GM23338 (cell line): Measurements from ENCODE around the gene ZSCAN5A. TPM values are rescaled to one million over a fixed set of nuclear protein-coding genes. Genes with fewer than 3 reads are reported as not detected.

Experiments used
- ATAC-seq: fragments of 200-7000 bp; cut with Tn5 transposase; 3 replicates; pipeline ENCODE4 v1.9.1; 2020
- DNase-seq: peaks from one replicate; pipeline ENCODE4 v3.0.0-alpha.2; 2015; ENCODE audit warnings: low spot score
- H2AFZ ChIP-seq: fragments of 200-600 bp; sonication (generic); 2 replicates; pipeline ENCODE4 v1.8.0; 2016; ENCODE audit warnings: antibody characterized with exemption, mild to moderate bottlenecking, moderate library complexity
- H3F3A ChIP-seq: fragments of 200-600 bp; sonication (generic); replicated peaks from 2 replicates; pipeline ENCODE4 v1.8.0; 2017; ENCODE audit warnings: antibody characterized with exemption, mixed run types, low read depth
- H3K27ac ChIP-seq: fragments of 200-600 bp; sonication (generic); 2 replicates; pipeline ENCODE4 v1.6.1; 2016; ENCODE audit warnings: low read depth
- H3K27me3 ChIP-seq: fragments of 200-600 bp; sonication (generic); 2 replicates; pipeline ENCODE4 v1.8.0; 2016; ENCODE audit warnings: mild to moderate bottlenecking, mixed run types, moderate library complexity; ENCODE audit not compliant: insufficient read depth
- H3K36me3 ChIP-seq: fragments of 200-600 bp; sonication (generic); 2 replicates; pipeline ENCODE4 v1.8.0; 2016; ENCODE audit warnings: mild to moderate bottlenecking; ENCODE audit not compliant: insufficient read depth
- H3K4me1 ChIP-seq: fragments of 200-600 bp; sonication (generic); 2 replicates; pipeline ENCODE4 v1.8.0; 2016; ENCODE audit warnings: mild to moderate bottlenecking, moderate library complexity; ENCODE audit not compliant: insufficient read depth
- H3K4me2 ChIP-seq: fragments of 200-600 bp; sonication (generic); 2 replicates; pipeline ENCODE4 v1.7.1; 2017; ENCODE audit warnings: mixed run types
- H3K4me3 ChIP-seq: fragments of 200-600 bp; sonication (generic); 2 replicates; pipeline ENCODE4 v1.6.1; 2016; ENCODE audit warnings: mixed run types
- H3K79me2 ChIP-seq: fragments of 200-600 bp; sonication (generic); replicated peaks from 2 replicates; pipeline ENCODE4 v1.8.0; 2017; ENCODE audit warnings: mild to moderate bottlenecking; ENCODE audit not compliant: insufficient read depth
- H3K9me2 ChIP-seq: fragments of 200-600 bp; sonication (generic); 2 replicates; pipeline ENCODE4 v1.8.0; 2017; ENCODE audit not compliant: insufficient read depth
- H4K20me1 ChIP-seq: fragments of 200-600 bp; sonication (generic); replicated peaks from 2 replicates; pipeline ENCODE4 v1.8.0; 2017; ENCODE audit warnings: mild to moderate bottlenecking; ENCODE audit not compliant: insufficient read depth
- H3K27ac Mint-ChIP-seq: 2 replicates; pipeline ENCODE4 v1.8.0; 2020; ENCODE audit warnings: inconsistent platforms, mild to moderate bottlenecking, moderate library complexity, mixed read lengths
- H3K27me3 Mint-ChIP-seq: 3 replicates; pipeline ENCODE4 v1.8.0; 2022; ENCODE audit warnings: low read depth, mild to moderate bottlenecking, moderate library complexity, mixed read lengths, inconsistent platforms; ENCODE audit not compliant: insufficient read depth, poor library complexity
- H3K36me3 Mint-ChIP-seq: 3 replicates; pipeline ENCODE4 v1.8.0; 2021; ENCODE audit warnings: low read depth, mild to moderate bottlenecking, inconsistent platforms, moderate library complexity, mixed read lengths
- H3K4me1 Mint-ChIP-seq: 3 replicates; pipeline ENCODE4 v1.8.0; 2020; ENCODE audit warnings: mild to moderate bottlenecking, inconsistent platforms, mixed read lengths
- H3K4me3 Mint-ChIP-seq: 3 replicates; pipeline ENCODE4 v1.8.0; 2021; ENCODE audit warnings: moderate library complexity, mild to moderate bottlenecking, inconsistent platforms, mixed read lengths
- H3K9me3 Mint-ChIP-seq: 3 replicates; pipeline ENCODE4 v1.8.0; 2020; ENCODE audit warnings: moderate library complexity, mild to moderate bottlenecking, inconsistent platforms, mixed read lengths
- CREB1 ChIP-seq: fragments of 250-450 bp; sonication (Bioruptor Pico); IDR thresholded peaks from 2 replicates; pipeline ENCODE4 v1.5.0; 2020; ENCODE audit warnings: low read depth, mild to moderate bottlenecking, moderate library complexity
- EZH2 ChIP-seq: fragments of 200-600 bp; sonication (generic); IDR thresholded peaks from one replicate; pipeline ENCODE4 v1.8.0; 2017; ENCODE audit warnings: antibody characterized with exemption, mild to moderate bottlenecking, low read depth; ENCODE audit not compliant: unreplicated experiment
- polyA plus RNA-seq: library from polyadenylated mRNA; unstranded; fragments of >200 nt; fragmentation: Nextera tagmentation; extraction: Ambion mirVana; gene quantifications from 2 replicates; pipeline ENCODE4 v1.2.1, GENCODE V29; 2016
- total RNA-seq: library from RNA; depleted of rRNA; stranded (reverse); fragments of >200 nt; shearing (Covaris generic); gene quantifications from 2 replicates; pipeline ENCODE4 v1.2.3, GENCODE V29; 2014
- TF ChIP-seq, protein P1 (sequence below), 2 experiments: fragments of 200-600 bp in 1 of 2; sonication (generic) in 1 of 2; conservative IDR thresholded peaks; 2 replicates each; pipeline versions ENCODE4 v1.5.1 to v1.6.1; 2016 to 2017; ENCODE audit warnings: antibody characterized with exemption in 2 of 2, low read depth in 2 of 2, mild to moderate bottlenecking in 2 of 2, moderate library complexity in 1 of 2
- TF ChIP-seq, protein P2 (sequence below): IDR thresholded peaks from 2 replicates; pipeline ENCODE4 v1.6.1; 2016; ENCODE audit warnings: antibody characterized with exemption

ZSCAN5A gene
- total and polyA plus RNA-seq, 2 experiments from 2014 or later, result 10.2 to 12.5 TPM

DNA sequence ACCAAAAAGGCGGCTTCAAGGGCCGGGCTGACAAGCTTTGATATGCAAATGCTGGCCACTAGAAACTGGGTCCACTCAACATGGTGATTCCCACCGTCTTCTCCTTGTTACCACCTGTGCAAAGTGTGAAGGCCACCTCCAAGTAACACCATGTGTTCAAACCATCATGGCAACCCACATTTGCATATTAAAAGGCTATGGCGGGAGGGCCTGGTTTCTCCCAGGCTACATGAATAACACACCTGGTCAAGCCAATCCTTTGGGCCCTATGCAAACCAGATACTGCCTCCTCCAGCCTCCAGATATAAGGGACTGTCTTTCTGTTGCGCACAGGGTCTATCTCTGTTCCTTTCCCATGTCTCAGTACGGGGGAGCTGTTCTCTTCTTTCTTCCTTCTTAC lies 36.6 kb upstream of the ZSCAN5A start:
- H3K9me3 Mint-ChIP-seq, result no peaks in the 10 kb centered on the region
- H3K4me3 ChIP-seq, result no peak overlapping the region
- DNase-seq, result peak; percentile 72

DNA sequence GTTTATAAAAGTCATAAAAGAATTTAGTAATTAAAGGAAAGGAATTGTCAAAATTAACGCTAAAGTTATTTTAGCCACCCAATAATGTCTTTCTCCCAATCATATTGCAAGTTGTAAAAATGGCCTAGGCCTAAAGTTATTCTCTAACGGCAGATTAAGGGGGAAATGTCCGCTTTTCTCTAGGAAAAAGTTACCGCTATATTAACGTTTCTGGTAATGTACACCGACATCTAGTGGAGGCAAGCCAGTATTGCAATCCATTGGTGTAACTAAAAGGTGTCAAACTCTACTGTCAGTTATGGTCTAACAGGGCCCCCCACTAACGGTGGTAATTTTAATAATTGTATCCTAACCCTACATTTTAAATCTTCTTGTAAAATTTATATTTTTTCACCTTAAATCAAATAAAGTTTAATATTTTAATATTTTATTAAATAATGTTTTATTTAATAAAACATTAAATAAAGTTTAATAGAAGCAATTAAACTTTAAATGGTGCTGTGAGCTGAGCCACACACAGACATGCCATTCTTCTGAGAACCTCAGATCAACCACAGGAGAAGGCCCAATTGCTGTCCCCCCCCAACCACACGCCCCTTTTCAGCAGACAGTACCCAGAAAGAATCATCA lies 35.9 kb upstream of the ZSCAN5A start:
- Mint-ChIP-seq H3K4me1 (peaks cover 33% of the 10 kb centered on the region), H3K27me3 (no peaks in the 10 kb centered on the region), H3K36me3 (no peaks in the 10 kb centered on the region), H3K4me3 (no peak overlapping the region; the same call in 2 of the 3 replicates), H3K9me3 (no peaks in the 10 kb centered on the region), H3K27ac (no peak overlapping the region)
- Histone ChIP-seq H4K20me1 (no peaks in the 10 kb centered on the region), H3K4me2 (no peak overlapping the region), H3F3A (peaks cover 4% of the 10 kb centered on the region; the same call in 1 of the 2 replicates), H3K9me2 (no peaks in the 10 kb centered on the region), H3K4me1 (peaks cover 26% of the 10 kb centered on the region), H3K27me3 (no peaks in the 10 kb centered on the region), H3K4me3 (no peak overlapping the region), H3K36me3 (no peaks in the 10 kb centered on the region), H3K79me2 (no peaks in the 10 kb centered on the region), H3K27ac (no peak overlapping the region), H2AFZ (no peak overlapping the region)
- TF ChIP-seq CREB1 (CRISPR knock-in tag), result no peak
- TF ChIP-seq, protein P1, sequence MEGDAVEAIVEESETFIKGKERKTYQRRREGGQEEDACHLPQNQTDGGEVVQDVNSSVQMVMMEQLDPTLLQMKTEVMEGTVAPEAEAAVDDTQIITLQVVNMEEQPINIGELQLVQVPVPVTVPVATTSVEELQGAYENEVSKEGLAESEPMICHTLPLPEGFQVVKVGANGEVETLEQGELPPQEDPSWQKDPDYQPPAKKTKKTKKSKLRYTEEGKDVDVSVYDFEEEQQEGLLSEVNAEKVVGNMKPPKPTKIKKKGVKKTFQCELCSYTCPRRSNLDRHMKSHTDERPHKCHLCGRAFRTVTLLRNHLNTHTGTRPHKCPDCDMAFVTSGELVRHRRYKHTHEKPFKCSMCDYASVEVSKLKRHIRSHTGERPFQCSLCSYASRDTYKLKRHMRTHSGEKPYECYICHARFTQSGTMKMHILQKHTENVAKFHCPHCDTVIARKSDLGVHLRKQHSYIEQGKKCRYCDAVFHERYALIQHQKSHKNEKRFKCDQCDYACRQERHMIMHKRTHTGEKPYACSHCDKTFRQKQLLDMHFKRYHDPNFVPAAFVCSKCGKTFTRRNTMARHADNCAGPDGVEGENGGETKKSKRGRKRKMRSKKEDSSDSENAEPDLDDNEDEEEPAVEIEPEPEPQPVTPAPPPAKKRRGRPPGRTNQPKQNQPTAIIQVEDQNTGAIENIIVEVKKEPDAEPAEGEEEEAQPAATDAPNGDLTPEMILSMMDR (conservative IDR thresholded peaks at IDR 0.05; ENCODE audit: low read depth in 2 of 2), result peak; percentile 76 to 81
- DNase-seq, result peak; percentile 84
- no peak for ATAC-seq

More for the DNA sequence above, 36.6 kb upstream of the ZSCAN5A start:
- Mint-ChIP-seq H3K4me3 (no peak overlapping the region), H3K36me3 (no peaks in the 10 kb centered on the region), H3K4me1 (peaks cover 27% of the 10 kb centered on the region), H3K27me3 (no peaks in the 10 kb centered on the region), H3K27ac (no peak overlapping the region)
- Histone ChIP-seq H3K27me3 (no peaks in the 10 kb centered on the region), H3K36me3 (no peaks in the 10 kb centered on the region), H4K20me1 (no peaks in the 10 kb centered on the region), H3K27ac (no peak overlapping the region), H3K4me2 (0 out of 2 replicates have a peak overlapping the region, but pooled peaks have one; percentile 52), H3F3A (peaks cover 4% of the 10 kb centered on the region; the same call in 1 of the 2 replicates), H3K4me1 (peaks cover 19% of the 10 kb centered on the region), H3K79me2 (no peaks in the 10 kb centered on the region), H2AFZ (no peak overlapping the region), H3K9me2 (no peaks in the 10 kb centered on the region)
- ATAC-seq, result peak; percentile 58
- TF ChIP-seq, protein P1 (conservative IDR thresholded peaks at IDR 0.05; ENCODE audit: low read depth in 2 of 2), result no peak
- TF ChIP-seq CREB1 (CRISPR knock-in tag), result no peak

DNA sequence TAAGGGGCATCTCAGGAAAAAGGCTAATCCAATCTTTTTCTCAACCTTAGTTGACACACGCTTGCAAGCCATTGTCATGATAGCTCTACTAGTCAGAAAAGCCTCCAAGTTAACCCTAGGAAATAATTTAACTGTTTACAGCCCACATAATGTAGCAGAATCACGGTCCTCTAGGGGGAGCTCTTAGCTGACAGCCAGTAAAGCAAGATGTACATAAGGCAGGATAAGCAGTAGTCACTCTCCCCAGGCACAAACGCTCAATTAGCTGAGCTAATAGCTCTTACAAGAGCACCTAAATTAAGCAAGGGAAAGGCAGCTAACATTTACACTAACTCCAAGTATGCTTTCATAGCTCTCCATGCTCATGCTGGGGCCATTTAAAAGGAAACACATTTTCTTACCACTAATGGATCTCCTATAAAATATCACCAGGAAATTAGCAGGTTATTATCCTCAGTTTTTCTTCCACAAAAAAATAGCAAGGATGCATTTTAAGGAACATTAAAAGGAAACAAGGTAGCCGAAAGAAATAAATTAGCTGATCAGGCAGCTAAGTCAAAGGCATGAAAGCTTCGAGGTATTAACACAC lies 33.7 kb upstream of the ZSCAN5A start:
- H3K9me2 ChIP-seq, result no peaks in the 10 kb centered on the region
- no peaks in the 10 kb centered on the region for H3K79me2 ChIP-seq
- Mint-ChIP-seq H3K4me3 (no peak overlapping the region), H3K27me3 (no peaks in the 10 kb centered on the region), H3K4me1 (peaks cover 37% of the 10 kb centered on the region), H3K36me3 (peaks cover 6% of the 10 kb centered on the region), H3K9me3 (peaks cover 8% of the 10 kb centered on the region), H3K27ac (peak overlapping the region; percentile 76; the same call in 1 of the 2 replicates)
- no peak overlapping the region for H2AFZ ChIP-seq
- peak; percentile 57 for ATAC-seq
- no peaks in the 10 kb centered on the region for H4K20me1 ChIP-seq
- DNase-seq, result peak; percentile 67
- no peaks in the 10 kb centered on the region for H3K27me3 ChIP-seq
- peaks cover 4% of the 10 kb centered on the region; the same call in 1 of the 2 replicates for H3F3A ChIP-seq
- H3K27ac ChIP-seq, result no peak overlapping the region
- no peak overlapping the region for H3K4me3 ChIP-seq
- peaks cover 26% of the 10 kb centered on the region for H3K4me1 ChIP-seq
- no peak for TF ChIP-seq EZH2
- TF ChIP-seq, protein P2, sequence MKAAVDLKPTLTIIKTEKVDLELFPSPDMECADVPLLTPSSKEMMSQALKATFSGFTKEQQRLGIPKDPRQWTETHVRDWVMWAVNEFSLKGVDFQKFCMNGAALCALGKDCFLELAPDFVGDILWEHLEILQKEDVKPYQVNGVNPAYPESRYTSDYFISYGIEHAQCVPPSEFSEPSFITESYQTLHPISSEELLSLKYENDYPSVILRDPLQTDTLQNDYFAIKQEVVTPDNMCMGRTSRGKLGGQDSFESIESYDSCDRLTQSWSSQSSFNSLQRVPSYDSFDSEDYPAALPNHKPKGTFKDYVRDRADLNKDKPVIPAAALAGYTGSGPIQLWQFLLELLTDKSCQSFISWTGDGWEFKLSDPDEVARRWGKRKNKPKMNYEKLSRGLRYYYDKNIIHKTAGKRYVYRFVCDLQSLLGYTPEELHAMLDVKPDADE, result no peak
- TF ChIP-seq, protein P1 (conservative IDR thresholded peaks at IDR 0.05; ENCODE audit: low read depth in 2 of 2), result peak; percentile 73 to 88
- no peaks in the 10 kb centered on the region for H3K36me3 ChIP-seq
- peak overlapping the region; percentile 50; the same call in 1 of the 2 replicates for H3K4me2 ChIP-seq
